Measurements from ENCODE around the gene GRM4.

GRM4 gene

GRCh38 chr6:34037151-34037550 is 108.7 kb downstream of the GRM4 start:
- DNase-seq: no peak

- no peak for DNase-seq
Measured at GRCh38 chr6:34036357-34037069, 109.4 kb downstream of the GRM4 start.

- DNase-seq: no peak
Measured at GRCh38 chr6:34035704-34036356, 110.1 kb downstream of the GRM4 start.

GRCh38 chr6:34035161-34035560 is 110.7 kb downstream of the GRM4 start:
- no peak for DNase-seq

GRCh38 chr6:34032856-34033255 is 113.0 kb downstream of the GRM4 start:
- DNase-seq: no peak

GRCh38 chr6:34031625-34032383 is 114.1 kb downstream of the GRM4 start:
- DNase-seq: no peak

- DNase-seq: no peak
Measured at GRCh38 chr6:34030831-34031624, 114.9 kb downstream of the GRM4 start.

- DNase-seq: no peak
Measured at GRCh38 chr6:34029489-34030280, 116.2 kb downstream of the GRM4 start.

GRCh38 chr6:34028691-34029360 is 117.1 kb downstream of the GRM4 start:
- DNase-seq: no peak

- no peak for DNase-seq
Measured at GRCh38 chr6:34027939-34028441, 117.9 kb downstream of the GRM4 start.

- DNase-seq: no peak
Measured at GRCh38 chr6:34027445-34027936, 118.4 kb downstream of the GRM4 start.

GRCh38 chr6:34025861-34026260 is 120.0 kb downstream of the GRM4 start:
- no peak for DNase-seq

GRCh38 chr6:34025112-34025807 is 120.6 kb downstream of the GRM4 start:
- no peak for DNase-seq

GRCh38 chr6:34022873-34023255 is 123.0 kb downstream of the GRM4 start:
- no peak for DNase-seq

GRCh38 chr6:34022250-34022872 is 123.5 kb downstream of the GRM4 start:
- DNase-seq: no peak

- no peak for DNase-seq
Measured at GRCh38 chr6:34021554-34022190, 124.2 kb downstream of the GRM4 start.

GRCh38 chr6:34020807-34021553 is 124.9 kb downstream of the GRM4 start:
- DNase-seq: no peak

- DNase-seq: no peak
Measured at GRCh38 chr6:34020278-34020677, 125.6 kb downstream of the GRM4 start.
